HepG2 (cell line): Measurements from ENCODE around the gene GLO1. TPM values are rescaled to one million over a fixed set of nuclear protein-coding genes. Genes with fewer than 3 reads are reported as not detected.
A peak's percentile ranks its signal among the peaks of the same experiment; 100 is the strongest.

Experiments
- ADNP ChIP-seq: sonication (generic); formaldehyde crosslinking; IDR thresholded peaks from 2 replicates; pipeline ENCODE4 v1.4.0; 2020; ENCODE audit warnings: missing genetic modification reagents
- CAMTA2 ChIP-seq: sonication (generic); formaldehyde crosslinking; IDR thresholded peaks from 2 replicates; pipeline ENCODE4 v1.4.0; 2020; ENCODE audit warnings: mild to moderate bottlenecking, missing genetic modification reagents, borderline replicate concordance
- CENPT ChIP-seq: sonication (generic); formaldehyde crosslinking; IDR thresholded peaks from 2 replicates; pipeline ENCODE4 v1.8.0; 2022; ENCODE audit warnings: low read depth, mild to moderate bottlenecking, moderate library complexity, missing genetic modification reagents
- E2F2 ChIP-seq: sonication (generic); formaldehyde crosslinking; IDR thresholded peaks from 2 replicates; pipeline ENCODE4 v1.4.0; 2020; ENCODE audit warnings: missing genetic modification reagents, borderline replicate concordance
- ETV5 ChIP-seq: IDR thresholded peaks from 2 replicates; pipeline ENCODE4 v1.6.1; 2018; ENCODE audit warnings: missing biosample characterization, missing genetic modification reagents, inconsistent platforms, borderline replicate concordance
- FOXJ3 ChIP-seq: sonication (generic); formaldehyde crosslinking; IDR thresholded peaks from 2 replicates; pipeline ENCODE4 v1.4.0; 2020; ENCODE audit warnings: missing genetic modification reagents, mild to moderate bottlenecking, borderline replicate concordance
- HOXD1 ChIP-seq: sonication (generic); formaldehyde crosslinking; IDR thresholded peaks from 2 replicates; pipeline ENCODE4 v1.5.0; 2020; ENCODE audit warnings: missing genetic modification reagents
- JUNB ChIP-seq: sonication (generic); formaldehyde crosslinking; IDR thresholded peaks from 2 replicates; pipeline ENCODE4 v1.8.0; 2022; ENCODE audit warnings: missing genetic modification reagents, mild to moderate bottlenecking, borderline replicate concordance
- KDM3A ChIP-seq: IDR thresholded peaks from 2 replicates; pipeline ENCODE4 v1.6.1; 2018; ENCODE audit warnings: low read depth, missing compliant biosample characterization
- KDM6A ChIP-seq: IDR thresholded peaks from 2 replicates; pipeline ENCODE4 v1.6.1; 2016; ENCODE audit warnings: low read depth
- PAWR ChIP-seq: sonication (generic); formaldehyde crosslinking; IDR thresholded peaks from 2 replicates; pipeline ENCODE4 v1.4.0; 2020; ENCODE audit warnings: missing genetic modification reagents, mild to moderate bottlenecking, borderline replicate concordance
- POLR2G ChIP-seq: fragments of 200-400 bp; formaldehyde crosslinking; IDR thresholded peaks from 2 replicates; pipeline ENCODE4 v1.6.1; 2018; ENCODE audit warnings: mild to moderate bottlenecking, low read depth, low read length, moderate library complexity
- SNAPC4 ChIP-seq: sonication (generic); formaldehyde crosslinking; IDR thresholded peaks from 2 replicates; pipeline ENCODE4 v1.4.0; 2020; ENCODE audit warnings: mild to moderate bottlenecking, missing genetic modification reagents
- TARDBP ChIP-seq: sonication (generic); formaldehyde crosslinking; IDR thresholded peaks from 2 replicates; pipeline ENCODE4 v1.8.0; 2022; ENCODE audit warnings: mild to moderate bottlenecking, missing genetic modification reagents
- ZBTB2 ChIP-seq: sonication (generic); formaldehyde crosslinking; IDR thresholded peaks from 2 replicates; pipeline ENCODE4 v1.8.0; 2022; ENCODE audit warnings: low read depth, missing genetic modification reagents
- ZC3H13 ChIP-seq: sonication (generic); formaldehyde crosslinking; IDR thresholded peaks from 2 replicates; pipeline ENCODE4 v1.8.1; 2023; ENCODE audit warnings: mild to moderate bottlenecking, missing genetic modification reagents, moderate library complexity
- ZNF235 ChIP-seq: sonication (generic); formaldehyde crosslinking; IDR thresholded peaks from 2 replicates; pipeline ENCODE4 v1.8.1; 2023; ENCODE audit warnings: mild to moderate bottlenecking, missing genetic modification reagents, borderline replicate concordance
- ZNF639 ChIP-seq: conservative IDR thresholded peaks from 2 replicates; pipeline ENCODE4 v1.6.1; 2018; ENCODE audit warnings: missing genetic modification reagents
- polyA plus RNA-seq, 8 experiments: library from polyadenylated mRNA; depleted of rRNA in 3 of 8; stranded (reverse) in 7 of 8; unstranded in 1 of 8; fragments of >200 nt; fragmentation: Illumina TruSeq in 4 of 8; extraction: Trizol in 4 of 8; gene quantifications; 2 replicates each; pipeline versions ENCODE4 v1.2.1 to v1.2.3, GENCODE V29; 2011 to 2016; ENCODE audit warnings: low read depth in 4 of 8, missing spikeins in 1 of 8, mixed read lengths in 1 of 8; ENCODE audit not compliant: insufficient read depth in 1 of 8
- total RNA-seq, 5 experiments: library from RNA; depleted of rRNA; stranded (reverse); fragments of >200 nt; fragmentation: Illumina TruSeq; extraction: Trizol; gene quantifications; 2 replicates each; pipeline ENCODE4 v1.2.3, GENCODE V29; 2016; ENCODE audit warnings: low read depth in 1 of 5

GLO1 gene
- total and polyA plus RNA-seq, 2 of the 13 experiments (the other 11 are each of a cell fraction or from before 2014, with no cell fraction given) = 77.1 to 177 TPM

GRCh38 chr6:38639498-38640215, 63.3 kb downstream of the GLO1 start, which contains the start of gene BTBD9 (continued):
- TF ChIP-seq ZNF639 (CRISPR knock-in tag) = peak; percentile 25; the same call in 1 of the 2 replicates
- TF ChIP-seq KDM6A = no peak
- TF ChIP-seq JUNB = no peak
- TF ChIP-seq TARDBP (CRISPR knock-in tag) = peak; percentile 80
- TF ChIP-seq SNAPC4 (CRISPR knock-in tag) = peak; percentile 71; the same call in 1 of the 2 replicates
- TF ChIP-seq ETV5 (CRISPR knock-in tag) = peak; percentile 48
- no peak for TF ChIP-seq FOXJ3 (CRISPR knock-in tag)
- no peak; the same call in 1 of the 2 replicates for TF ChIP-seq CENPT (CRISPR knock-in tag)
- peak; percentile 71 for TF ChIP-seq POLR2G
- TF ChIP-seq HOXD1 (CRISPR knock-in tag) = no peak
- TF ChIP-seq ADNP = no peak
- TF ChIP-seq E2F2 (CRISPR knock-in tag) = no peak
- no peak for TF ChIP-seq KDM3A (CRISPR knock-in tag)
- TF ChIP-seq ZNF235 = peak; percentile 67; the same call in 1 of the 2 replicates
- TF ChIP-seq ZBTB2 (CRISPR knock-in tag) = no peak
- TF ChIP-seq CAMTA2 (CRISPR knock-in tag) = no peak
- no peak for TF ChIP-seq ZC3H13 (CRISPR knock-in tag)
- TF ChIP-seq PAWR = no peak
